Osteocyte (in vitro differentiated cells): ENCODE data around the gene CNTN5. TPM values are rescaled to one million over a fixed set of nuclear protein-coding genes. Genes with fewer than 3 reads are reported as not detected.

Experiments used
- DNase-seq: peaks from one replicate; pipeline ENCODE4 v3.0.0; 2021; ENCODE audit warnings: mixed read lengths; ENCODE audit not compliant: unreplicated experiment; ENCODE audit errors: extremely low spot score
- H3K27ac Mint-ChIP-seq: one replicate; pipeline ENCODE4 v1.8.0; 2021; ENCODE audit warnings: mild to moderate bottlenecking, mixed read lengths; ENCODE audit not compliant: unreplicated experiment
- H3K27me3 Mint-ChIP-seq: one replicate; pipeline ENCODE4 v1.8.0; 2021; ENCODE audit warnings: mixed read lengths; ENCODE audit not compliant: unreplicated experiment
- H3K36me3 Mint-ChIP-seq: one replicate; pipeline ENCODE4 v1.8.0; 2021; ENCODE audit warnings: mixed read lengths; ENCODE audit not compliant: unreplicated experiment
- H3K4me1 Mint-ChIP-seq: one replicate; pipeline ENCODE4 v1.8.0; 2021; ENCODE audit warnings: mixed read lengths; ENCODE audit not compliant: unreplicated experiment
- H3K4me3 Mint-ChIP-seq: one replicate; pipeline ENCODE4 v1.8.0; 2021; ENCODE audit warnings: mild to moderate bottlenecking, moderate library complexity, mixed read lengths; ENCODE audit not compliant: unreplicated experiment
- H3K9me3 Mint-ChIP-seq: one replicate; pipeline ENCODE4 v1.8.0; 2021; ENCODE audit warnings: mixed read lengths; ENCODE audit not compliant: unreplicated experiment
- total RNA-seq: library from RNA; stranded (reverse); gene quantifications from 2 replicates; pipeline ENCODE4 v1.2.1, GENCODE V29; 2021
- TF ChIP-seq, protein P1 (sequence below): fragments of 200-600 bp; sonication (generic); IDR thresholded peaks from 2 replicates; pipeline ENCODE4 v1.5.0; 2021; ENCODE audit warnings: antibody characterized with exemption, mild to moderate bottlenecking, moderate library complexity

The CNTN5 gene
- total RNA-seq, 1 donor from 2014 or later = 0.30 TPM

DNA sequence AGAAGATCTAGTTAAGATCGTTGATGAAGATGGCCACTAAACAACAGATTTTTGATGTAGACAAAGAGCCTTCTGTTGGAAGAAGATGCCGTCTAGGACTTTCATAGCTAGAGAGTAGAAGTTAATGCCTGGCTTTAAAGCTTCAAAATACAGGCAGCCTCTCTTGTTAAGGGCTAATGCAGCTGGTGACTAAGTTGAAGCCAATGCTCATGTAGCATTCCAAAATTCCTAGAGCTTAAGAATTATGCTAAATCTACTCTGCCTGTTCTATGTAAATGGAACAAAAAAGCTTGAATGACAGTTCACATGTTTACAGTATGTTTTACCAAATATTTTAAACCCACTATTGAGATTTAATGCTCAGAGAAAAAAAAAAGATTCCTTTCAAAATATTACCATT lies 492.6 kb downstream of the CNTN5 start:
- Mint-ChIP-seq H3K4me3 (no peak overlapping the region), H3K27me3 (no peaks in the 10 kb centered on the region), H3K36me3 (peaks cover 2% of the 10 kb centered on the region), H3K4me1 (peaks cover under 1% of the 10 kb centered on the region), H3K27ac (no peak overlapping the region), H3K9me3 (peaks cover 12% of the 10 kb centered on the region)
- TF ChIP-seq, protein P1, sequence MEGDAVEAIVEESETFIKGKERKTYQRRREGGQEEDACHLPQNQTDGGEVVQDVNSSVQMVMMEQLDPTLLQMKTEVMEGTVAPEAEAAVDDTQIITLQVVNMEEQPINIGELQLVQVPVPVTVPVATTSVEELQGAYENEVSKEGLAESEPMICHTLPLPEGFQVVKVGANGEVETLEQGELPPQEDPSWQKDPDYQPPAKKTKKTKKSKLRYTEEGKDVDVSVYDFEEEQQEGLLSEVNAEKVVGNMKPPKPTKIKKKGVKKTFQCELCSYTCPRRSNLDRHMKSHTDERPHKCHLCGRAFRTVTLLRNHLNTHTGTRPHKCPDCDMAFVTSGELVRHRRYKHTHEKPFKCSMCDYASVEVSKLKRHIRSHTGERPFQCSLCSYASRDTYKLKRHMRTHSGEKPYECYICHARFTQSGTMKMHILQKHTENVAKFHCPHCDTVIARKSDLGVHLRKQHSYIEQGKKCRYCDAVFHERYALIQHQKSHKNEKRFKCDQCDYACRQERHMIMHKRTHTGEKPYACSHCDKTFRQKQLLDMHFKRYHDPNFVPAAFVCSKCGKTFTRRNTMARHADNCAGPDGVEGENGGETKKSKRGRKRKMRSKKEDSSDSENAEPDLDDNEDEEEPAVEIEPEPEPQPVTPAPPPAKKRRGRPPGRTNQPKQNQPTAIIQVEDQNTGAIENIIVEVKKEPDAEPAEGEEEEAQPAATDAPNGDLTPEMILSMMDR = no peak
- DNase-seq = no peak

DNA sequence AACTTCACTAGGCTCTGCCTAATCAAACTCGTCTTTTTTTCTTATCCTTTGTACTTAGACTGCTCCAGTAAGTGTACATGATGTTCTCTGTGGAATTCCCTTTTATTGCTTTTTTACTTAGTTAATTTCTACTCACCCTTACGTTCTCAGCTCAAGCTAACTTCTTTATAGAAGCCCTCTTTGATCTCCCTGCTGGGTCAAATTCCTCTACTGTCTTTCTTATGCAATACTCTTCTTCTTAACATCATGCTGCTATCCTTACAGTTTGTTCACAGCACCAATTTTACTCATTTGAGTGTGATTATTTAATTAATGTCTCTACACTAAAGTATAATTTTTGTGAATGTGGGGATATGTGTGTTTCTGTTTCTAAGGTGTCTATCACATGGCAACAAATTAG lies 498.3 kb downstream of the CNTN5 start:
- no peaks in the 10 kb centered on the region for H3K9me3 Mint-ChIP-seq
- DNase-seq = no peak
- TF ChIP-seq, protein P1 = no peak
- H3K4me3 Mint-ChIP-seq = no peak overlapping the region
- H3K27ac Mint-ChIP-seq = peak overlapping the region; percentile 3
- no peaks in the 10 kb centered on the region for H3K36me3 Mint-ChIP-seq
- H3K27me3 Mint-ChIP-seq = no peaks in the 10 kb centered on the region
- H3K4me1 Mint-ChIP-seq = peaks cover 49% of the 10 kb centered on the region

DNA sequence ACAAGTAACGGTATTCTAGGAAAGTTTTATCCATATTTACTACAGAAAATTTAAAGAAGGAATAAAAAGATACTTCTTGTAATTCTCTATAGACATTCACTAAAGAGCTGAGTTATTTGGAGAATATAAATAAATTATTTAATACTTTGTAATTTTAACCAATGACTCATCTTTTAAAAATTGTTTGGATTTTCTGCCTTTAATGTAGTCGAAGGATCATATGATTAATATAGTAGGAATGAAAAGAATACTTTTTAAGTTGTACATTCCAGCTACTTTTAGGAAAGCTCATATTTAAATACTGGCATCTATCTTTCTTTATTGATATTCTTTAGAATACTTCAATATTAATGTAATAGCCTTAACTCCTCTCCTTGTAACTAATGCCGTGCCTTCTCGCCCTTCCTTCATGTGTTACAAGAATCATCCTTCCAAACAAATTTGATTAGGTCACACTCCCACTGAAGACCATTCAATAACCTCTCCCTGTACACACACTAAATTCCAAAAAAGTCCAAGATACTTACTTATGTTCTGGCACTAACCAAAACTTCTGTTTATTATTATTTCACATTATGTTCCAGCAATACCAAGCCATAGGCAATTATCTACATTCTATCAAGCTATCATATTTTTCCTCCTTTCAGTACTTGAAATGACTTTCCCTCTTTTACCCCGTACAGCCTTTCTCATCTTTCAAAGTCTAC lies 501.9 kb downstream of the CNTN5 start:
- no peaks in the 10 kb centered on the region for H3K27me3 Mint-ChIP-seq
- no peak for DNase-seq
- H3K36me3 Mint-ChIP-seq = no peaks in the 10 kb centered on the region
- H3K4me3 Mint-ChIP-seq = peak overlapping the region; percentile 23
- H3K4me1 Mint-ChIP-seq = peaks cover 65% of the 10 kb centered on the region
- peak overlapping the region; percentile 67 for H3K27ac Mint-ChIP-seq
- TF ChIP-seq, protein P1 = no peak
- H3K9me3 Mint-ChIP-seq = peaks cover 3% of the 10 kb centered on the region

DNA sequence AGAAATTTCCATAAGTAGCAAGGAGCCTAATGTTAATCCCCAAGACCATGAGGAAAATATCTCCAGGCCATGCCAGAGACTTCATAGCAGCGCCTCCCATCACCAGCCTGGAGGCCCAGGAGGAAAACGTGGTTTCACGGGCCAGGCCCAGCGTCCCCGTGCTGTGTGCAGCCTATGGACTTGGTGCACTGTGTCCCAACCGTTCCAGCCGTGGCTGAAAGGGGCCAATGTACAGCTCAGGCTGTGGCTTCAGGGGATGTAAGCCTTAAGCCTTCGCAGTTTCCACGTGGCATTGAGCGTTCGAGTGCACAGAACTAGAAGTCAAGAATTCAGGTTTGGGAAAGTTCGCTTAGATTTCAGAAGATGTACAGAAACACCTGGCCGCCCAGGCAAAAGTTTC lies 510.7 kb downstream of the CNTN5 start:
- H3K4me1 Mint-ChIP-seq = peaks cover 12% of the 10 kb centered on the region
- H3K4me3 Mint-ChIP-seq = no peak overlapping the region
- DNase-seq = no peak
- TF ChIP-seq, protein P1 = no peak
- H3K27ac Mint-ChIP-seq = no peak overlapping the region
- no peaks in the 10 kb centered on the region for H3K36me3 Mint-ChIP-seq
- H3K9me3 Mint-ChIP-seq = no peaks in the 10 kb centered on the region
- peaks cover 17% of the 10 kb centered on the region for H3K27me3 Mint-ChIP-seq

DNA sequence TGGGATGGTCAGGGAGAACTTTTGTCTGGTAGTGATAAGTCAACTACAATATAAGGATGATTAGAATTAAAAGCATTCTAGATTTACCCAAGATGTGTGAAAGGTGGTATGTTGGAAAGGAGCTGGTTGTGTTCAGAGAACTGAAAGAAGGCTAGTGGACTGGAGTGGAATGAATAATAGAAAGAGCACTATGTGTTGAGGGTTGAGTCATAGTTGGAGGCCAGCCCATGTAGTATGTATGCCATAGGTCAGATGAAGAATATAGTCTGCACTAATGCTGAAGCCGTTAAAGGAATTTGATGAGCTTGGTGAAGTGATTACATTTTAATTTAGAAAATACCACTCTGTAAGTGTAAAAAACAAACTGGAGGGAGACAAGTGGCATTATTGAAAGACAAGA lies 514.1 kb downstream of the CNTN5 start:
- Mint-ChIP-seq H3K4me3 (no peak overlapping the region), H3K9me3 (no peaks in the 10 kb centered on the region), H3K36me3 (no peaks in the 10 kb centered on the region), H3K27me3 (peaks cover 41% of the 10 kb centered on the region), H3K27ac (no peak overlapping the region), H3K4me1 (no peaks in the 10 kb centered on the region)
- no peak for DNase-seq
- TF ChIP-seq, protein P1 = no peak
